HG03103 (cell line): ENCODE data around the gene AMBP.

ENCODE experiments used
- ATAC-seq: cut with Tn5 transposase; IDR thresholded peaks from one replicate; pipeline ENCODE4 v1.9.1; 2021; ENCODE audit warnings: low read depth; ENCODE audit not compliant: unreplicated experiment

Gene AMBP

DNA sequence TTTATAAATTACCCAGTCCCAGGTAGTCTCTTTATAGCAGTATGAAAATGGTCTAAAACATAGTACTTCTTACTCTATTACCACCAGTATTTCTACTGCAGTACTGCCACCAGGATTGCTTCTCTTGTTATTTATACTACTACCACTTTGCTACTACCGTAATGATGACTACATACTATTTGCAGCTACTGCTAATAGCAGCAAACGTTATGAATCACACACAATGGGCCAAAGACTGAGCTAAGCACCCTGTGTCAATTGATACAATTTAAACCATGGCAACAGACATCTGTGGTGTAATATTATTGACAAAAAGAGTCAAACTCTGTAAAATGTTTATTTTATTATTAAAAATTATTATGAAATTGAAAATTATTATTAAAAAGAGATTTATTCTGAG is 36.3 kb upstream of the AMBP start:
- ATAC-seq: no peak

- ATAC-seq: no peak
Measured at GRCh38 chr9:114112778-114113584, 34.9 kb upstream of the AMBP start.

DNA sequence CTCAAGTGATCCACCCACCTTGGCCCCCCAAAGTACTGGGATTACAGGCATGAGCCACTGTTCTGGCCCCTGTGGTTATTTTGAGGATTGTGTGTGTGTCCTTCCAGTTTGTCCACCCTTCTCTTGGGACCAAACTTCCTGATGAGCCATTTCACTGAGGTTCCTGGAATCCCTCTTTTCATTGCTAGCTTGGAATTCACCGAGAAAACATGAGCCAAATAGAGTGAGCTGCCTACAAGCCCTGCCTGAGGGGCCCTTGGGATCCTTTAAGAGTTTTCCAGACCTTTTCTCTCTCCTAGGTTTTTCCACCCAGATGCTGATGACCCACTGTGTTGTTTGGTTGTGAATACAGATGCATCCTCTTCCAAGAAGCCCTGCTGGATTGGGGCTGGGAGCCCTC is 34.2 kb upstream of the AMBP start:
- ATAC-seq: no peak

- ATAC-seq: no peak
Measured at GRCh38 chr9:114110180-114110579, 32.1 kb upstream of the AMBP start.

DNA sequence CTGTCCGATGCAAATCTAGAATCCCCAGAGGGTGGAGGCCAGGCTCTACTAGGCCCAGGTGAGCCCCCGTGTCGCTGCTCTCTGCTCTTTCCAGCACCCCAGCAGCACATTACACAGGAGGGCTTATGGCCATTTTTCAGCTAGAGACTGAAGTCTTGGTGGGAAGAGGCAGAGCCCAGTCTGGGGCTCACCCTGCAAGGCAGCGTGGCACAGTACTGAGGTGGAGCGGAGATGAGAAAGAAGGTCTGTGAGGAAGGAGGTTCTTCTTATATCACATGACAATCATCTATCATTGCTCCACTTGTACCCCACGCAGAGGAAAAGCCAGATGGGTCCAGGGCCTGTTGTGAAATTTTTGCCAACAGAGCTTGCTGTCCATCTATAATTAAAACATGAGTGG is 31.0 kb upstream of the AMBP start:
- no peak for ATAC-seq

- ATAC-seq: no peak
Measured at GRCh38 chr9:114108016-114108833, 30.1 kb upstream of the AMBP start.

DNA sequence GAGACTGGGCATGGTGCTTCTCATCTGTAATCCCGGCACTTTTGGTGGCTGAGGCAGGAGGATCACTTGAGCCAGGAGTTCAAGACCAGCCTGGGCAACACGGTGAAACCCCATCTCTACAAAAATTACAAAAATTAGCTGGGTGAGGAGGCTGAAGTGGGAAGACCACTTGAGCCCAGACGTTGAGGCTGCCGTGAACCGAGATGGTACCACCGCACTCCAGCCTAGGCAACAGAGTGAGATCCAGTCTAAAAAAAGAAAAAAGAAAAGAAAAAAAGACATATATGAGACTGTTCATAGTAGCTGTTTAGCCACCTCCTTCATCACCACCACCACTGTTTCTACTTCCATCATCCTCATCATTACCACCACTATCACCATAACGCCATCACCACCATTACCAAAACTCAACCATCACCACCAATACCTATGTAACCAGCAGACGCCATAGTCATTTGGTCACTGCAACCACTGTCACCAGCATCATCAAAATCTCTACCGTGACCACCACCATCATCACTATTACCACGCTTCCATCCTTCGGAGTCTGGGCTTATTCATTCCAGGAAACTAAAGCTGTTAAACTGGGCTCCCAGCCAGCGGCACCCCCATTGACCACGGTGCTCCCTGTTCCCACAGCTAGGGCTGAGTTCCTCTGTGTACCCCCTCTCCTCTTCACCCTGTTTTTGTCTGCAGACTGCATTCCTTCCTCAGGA is 29.3 kb upstream of the AMBP start:
- ATAC-seq: no peak

DNA sequence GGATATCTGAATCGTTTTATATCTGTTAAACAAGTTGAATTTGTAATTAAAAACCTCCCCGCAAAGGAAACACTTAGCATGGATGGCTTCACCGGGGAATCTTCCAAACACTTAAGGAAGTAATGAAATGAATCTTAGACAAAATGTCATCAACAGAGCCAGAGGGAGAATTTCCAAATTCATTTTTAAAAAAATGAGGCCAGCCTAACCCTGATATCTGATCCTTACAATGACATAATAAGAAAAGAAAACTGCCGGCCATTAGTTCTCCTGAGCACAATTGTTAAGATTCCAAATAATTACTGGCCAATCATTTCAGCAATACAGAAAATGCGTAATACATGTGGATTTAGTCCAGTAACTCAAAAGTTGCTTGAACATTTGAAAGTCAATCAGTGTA is 27.1 kb upstream of the AMBP start:
- no peak for ATAC-seq

DNA sequence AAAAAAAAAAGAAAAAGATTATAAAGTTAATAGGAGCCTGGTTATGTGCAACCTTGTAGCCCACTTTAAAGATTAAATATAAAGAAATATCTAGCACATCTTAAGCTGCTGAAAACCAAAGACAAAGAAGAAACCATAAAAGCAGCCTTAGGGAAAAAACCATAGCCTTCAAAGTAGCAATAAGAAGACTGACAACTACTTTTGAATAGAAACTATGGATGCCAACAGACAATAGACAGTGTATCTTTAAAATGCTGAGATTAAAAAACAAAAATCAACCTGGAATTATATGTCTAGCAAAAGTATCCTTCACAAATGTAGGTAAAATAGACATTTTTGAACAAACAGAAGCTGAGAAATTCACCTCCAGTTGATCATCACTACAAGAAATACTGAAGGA is 24.4 kb upstream of the AMBP start:
- no peak for ATAC-seq

DNA sequence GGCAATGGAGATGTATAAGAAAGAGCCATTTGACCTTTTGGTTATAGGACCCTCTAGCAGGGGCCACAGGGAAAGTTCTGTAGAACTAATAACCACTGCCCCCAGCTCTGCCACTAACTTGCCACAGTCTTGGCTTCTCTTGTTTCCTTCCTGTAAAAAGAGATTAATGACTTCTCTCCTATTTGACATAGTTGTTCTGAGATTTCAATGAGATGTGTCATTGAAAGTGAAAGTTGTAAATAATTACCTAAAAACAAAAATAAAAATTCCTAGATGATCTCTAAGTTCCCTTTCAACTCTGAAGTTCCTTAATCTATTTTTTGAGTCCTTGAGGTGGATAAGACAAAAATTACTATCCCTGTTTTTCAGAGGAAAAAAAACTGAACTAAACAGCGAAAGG is 22.4 kb upstream of the AMBP start:
- ATAC-seq: no peak

GRCh38 chr9:114099669-114100270 is 21.7 kb upstream of the AMBP start:
- no peak for ATAC-seq

- no peak for ATAC-seq
Measured at GRCh38 chr9:114098936-114099668, 21.0 kb upstream of the AMBP start, which contains the start of gene KIF12. Gene KIF12 (minus strand): TSS chr9:114099292. CDS start chr9:114099276, 16 bp downstream.

DNA sequence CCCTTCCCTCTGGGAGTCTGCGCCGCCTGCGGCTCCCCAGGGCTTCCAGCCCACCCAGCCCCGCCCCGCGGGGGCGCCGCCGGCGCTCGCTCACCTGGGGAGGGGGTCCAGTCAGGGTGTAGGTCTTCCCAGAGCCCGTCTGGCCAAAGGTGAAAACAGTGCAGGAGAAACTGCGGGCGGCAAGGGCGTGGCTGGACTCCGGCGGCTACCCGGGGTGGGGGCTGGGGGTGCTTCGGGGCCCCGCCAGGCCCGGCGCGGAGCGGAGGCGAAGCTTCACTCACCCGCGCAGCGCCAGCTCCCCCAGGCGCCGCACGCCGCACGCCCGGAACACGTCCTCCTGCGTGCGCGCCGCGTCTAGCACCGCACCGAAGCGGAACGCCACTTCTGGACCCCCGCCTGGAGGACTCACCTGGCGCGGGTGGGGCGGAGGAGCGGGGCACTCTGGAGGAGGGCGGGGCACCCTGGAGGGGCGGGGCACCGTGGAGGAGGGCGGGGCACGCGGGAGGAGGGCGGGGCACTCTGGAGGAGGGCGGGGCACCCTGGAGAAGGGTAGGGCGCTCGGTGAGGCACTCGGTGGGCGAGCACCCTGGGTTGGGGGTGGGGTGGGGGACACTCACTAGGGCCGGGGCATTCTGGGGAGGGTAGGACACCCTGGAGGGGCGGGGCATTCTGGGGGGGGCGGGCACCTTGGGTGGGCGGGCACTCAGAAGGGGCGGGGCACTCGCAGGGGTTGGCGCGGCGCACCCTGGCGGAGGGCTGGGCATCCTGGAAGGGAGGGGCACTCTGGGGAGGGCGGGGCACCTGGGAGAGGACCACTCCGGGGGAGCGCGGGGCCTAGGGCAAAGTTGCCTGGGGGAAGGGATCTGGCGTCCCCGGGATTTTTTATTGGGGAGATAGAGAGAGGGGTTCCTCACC is 20.2 kb upstream of the AMBP start:
- ATAC-seq: no peak

DNA sequence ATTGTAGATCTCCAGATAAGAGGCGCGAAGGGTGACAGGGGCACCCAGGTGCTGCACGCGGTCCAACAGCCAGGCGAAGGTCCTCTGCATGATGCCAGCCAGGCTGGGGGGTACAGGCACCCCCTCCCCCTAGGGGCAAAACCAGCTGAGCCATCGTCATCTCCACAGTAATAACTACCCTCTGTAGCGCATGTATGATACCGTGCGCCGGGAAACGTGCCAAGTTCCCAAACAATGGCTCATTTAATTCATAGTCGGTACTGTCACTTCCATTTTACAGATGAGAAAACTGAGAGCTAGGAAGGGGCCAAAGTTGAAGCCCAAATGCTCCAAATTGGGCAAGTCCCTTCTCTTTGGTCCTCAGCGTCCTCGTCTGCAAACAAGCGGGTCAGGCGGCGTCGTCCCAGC is 19.5 kb upstream of the AMBP start:
- ATAC-seq: no peak

DNA sequence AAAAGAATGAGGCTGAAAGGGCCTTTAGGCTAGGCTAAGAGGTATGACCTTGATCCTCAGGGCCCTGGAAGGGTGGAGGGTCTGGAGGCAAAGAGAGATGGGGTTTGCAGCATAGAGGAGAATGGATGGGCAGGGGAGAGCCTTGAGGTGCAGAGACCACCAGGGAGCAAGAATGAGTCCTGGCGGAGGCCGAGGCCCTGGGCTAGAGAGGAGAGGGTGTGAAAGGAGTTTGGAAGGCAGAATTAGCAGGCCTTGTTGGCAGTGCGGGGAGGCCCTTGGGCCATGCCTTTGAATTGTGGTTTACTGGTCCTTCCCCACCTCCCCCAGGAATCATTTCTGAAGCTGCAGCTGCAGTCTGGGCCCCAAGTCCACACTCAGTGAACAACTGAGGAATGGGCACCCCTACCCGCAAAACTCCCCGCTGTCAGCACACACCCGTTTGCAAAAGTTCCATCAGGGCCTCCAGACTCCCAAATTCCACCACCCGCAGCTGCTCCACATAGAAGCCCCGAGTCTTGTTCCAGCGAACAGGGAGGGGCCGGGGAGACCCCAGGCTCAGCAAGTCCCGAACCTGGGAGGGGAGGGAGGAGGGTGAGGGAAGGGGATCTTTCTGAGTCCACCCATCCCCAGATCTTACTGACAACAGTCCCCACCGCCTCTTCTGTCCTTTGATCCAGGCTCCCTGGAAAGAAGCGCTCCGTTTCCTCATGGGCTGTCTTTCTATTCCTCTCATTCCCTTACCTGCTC is 18.9 kb upstream of the AMBP start:
- ATAC-seq: no peak

DNA sequence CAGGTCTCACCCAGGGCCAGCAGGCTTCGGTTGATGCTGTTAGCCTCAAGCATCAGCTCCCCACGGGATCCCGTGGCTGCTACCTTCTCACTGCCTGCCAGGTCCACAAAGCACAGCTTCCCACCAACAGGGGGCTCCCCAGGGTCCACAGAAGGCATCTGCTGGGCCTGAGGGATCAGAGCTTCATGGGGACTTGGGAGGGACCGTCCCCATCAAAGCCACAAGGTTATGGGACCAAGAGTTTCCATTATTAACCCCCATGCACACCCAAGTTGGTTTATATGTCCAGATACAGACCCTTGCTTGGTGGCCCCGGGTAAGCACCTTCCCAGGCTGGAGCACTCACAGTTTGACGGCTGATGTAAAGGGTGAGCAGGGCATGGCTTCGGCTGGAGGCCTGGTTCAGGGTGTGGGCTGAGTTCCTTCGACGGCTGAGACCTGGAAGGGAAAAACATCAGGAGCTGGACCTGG is 18.0 kb upstream of the AMBP start:
- ATAC-seq: no peak

- no peak for ATAC-seq
Measured at GRCh38 chr9:114094971-114095370, 16.9 kb upstream of the AMBP start.

- no peak for ATAC-seq
Measured at GRCh38 chr9:114093761-114094505, 15.8 kb upstream of the AMBP start.
